ENCODE results near the gene MEGF9. TPM values are rescaled to one million over a fixed set of nuclear protein-coding genes. Genes with fewer than 3 reads are reported as not detected.
"Not testable (repeated sequence)": the region's sequence is repeated elsewhere in the genome, so short reads cannot be mapped to it uniquely, and the experiment has no call there.

Gene MEGF9
- total RNA-seq, 2 experiments from 2014 or later: 6.4 to 6.7 TPM

DNA sequence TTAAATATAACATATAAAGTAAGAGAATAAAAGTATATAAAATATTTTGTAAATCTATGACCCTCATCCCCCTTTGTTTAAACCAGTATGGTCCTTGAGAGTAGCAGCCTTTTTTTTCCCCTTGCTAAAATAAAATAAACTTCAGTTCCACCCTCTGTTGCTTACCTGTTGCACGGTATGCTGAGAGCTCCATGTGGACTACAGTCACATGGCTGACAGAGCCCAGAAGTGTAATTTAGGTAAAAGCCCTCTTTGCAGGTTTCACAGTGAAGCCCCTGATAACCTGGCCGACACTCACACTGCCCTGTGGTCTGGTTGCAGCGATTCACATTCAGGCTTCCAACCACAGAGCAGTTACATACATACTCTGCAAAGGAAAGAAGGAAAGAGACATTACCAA, 55.1 kb downstream of the MEGF9 start:
- ATAC-seq: no peak
- Mint-ChIP-seq H3K36me3 (no peaks in the 10 kb centered on the region), H3K4me3 (no peak overlapping the region), H3K27me3 (no peaks in the 10 kb centered on the region), H3K9me3 (ENCODE audit: low read depth) (no peaks in the 10 kb centered on the region), H3K4me1 (peaks cover 5% of the 10 kb centered on the region), H3K27ac (no peak overlapping the region)
- DNase-seq: no peak
- CTCF ChIA-PET: no interaction called here

DNA sequence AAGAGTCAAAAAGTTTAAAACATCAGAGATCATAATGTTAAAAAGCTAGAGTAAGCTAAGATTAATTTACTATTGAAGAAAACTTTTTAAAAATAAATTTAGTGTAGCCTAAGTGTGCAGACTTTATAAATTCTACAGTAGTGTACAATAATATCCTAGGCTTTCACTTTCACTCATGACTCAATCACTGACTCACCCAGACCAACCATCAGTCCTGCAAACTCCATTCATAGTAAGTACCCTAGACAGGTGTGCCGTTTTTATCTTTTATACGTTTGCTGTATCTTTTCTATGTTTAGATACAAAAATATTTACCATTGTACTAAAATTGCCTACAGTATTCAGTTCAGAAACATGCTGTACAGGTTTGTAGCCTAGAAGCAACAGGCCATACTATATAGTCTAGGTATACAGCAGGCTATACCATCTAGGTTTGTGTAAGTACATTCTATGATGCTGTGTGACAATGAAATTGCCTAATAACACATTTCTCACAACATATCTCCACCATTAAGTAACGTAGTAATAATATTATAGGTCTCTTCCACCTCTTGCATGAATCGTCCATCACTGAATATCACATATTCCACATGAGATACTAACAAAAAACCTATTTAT, 59.2 kb downstream of the MEGF9 start:
- no peak overlapping the region for H3K4me3 Mint-ChIP-seq
- H3K36me3 Mint-ChIP-seq: no peaks in the 10 kb centered on the region
- ATAC-seq (no peak), DNase-seq (no peak)
- no peaks in the 10 kb centered on the region for H3K9me3 Mint-ChIP-seq (ENCODE audit: low read depth)
- peaks cover 5% of the 10 kb centered on the region for H3K4me1 Mint-ChIP-seq
- no peaks in the 10 kb centered on the region for H3K27me3 Mint-ChIP-seq
- CTCF ChIA-PET: no interaction called here
- no peak overlapping the region for H3K27ac Mint-ChIP-seq

DNA sequence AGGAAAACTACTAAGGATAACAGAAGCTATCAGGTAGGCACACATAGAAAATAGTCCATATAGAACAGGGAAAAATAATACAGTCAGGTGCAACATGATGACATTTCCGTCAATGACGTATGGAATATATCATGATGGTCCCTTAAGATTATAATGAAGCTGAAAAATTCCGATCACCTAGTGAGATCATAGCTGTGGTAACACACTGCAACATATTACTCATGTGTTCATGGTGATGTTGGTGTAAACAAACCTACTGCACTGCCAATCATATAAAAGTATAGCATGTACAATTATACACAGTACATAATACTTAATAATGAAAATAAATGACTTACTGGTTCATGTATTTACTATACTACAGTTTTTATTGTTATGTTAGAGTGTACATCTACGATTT, 60.0 kb downstream of the MEGF9 start:
- Mint-ChIP-seq H3K27me3 (no peaks in the 10 kb centered on the region), H3K4me3 (no peak overlapping the region), H3K27ac (no peak overlapping the region), H3K9me3 (ENCODE audit: low read depth) (no peaks in the 10 kb centered on the region), H3K36me3 (no peaks in the 10 kb centered on the region), H3K4me1 (peaks cover 5% of the 10 kb centered on the region)
- CTCF ChIA-PET: no interaction called here
- ATAC-seq (no peak), DNase-seq (no peak)

DNA sequence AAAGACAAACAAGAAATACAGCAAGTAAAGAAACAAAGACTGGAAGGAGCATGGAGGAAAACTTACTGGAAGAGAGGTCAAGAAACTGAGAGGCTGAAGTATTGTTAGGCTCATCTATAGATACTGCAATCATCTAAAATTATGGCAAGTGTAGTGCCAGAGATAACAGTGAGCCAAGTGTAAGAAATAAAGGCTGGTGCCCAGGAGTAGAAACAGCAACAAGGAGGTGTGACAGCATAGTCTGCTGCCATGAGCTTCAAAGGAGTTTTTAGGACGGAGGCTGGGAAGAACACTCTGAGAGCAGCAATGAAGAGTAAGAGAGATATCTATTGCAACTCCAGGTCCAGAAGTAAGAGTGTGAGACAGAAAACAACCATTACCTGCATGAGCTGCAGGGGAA, 60.5 kb downstream of the MEGF9 start:
- Mint-ChIP-seq H3K4me1 (peaks cover 5% of the 10 kb centered on the region), H3K4me3 (no peak overlapping the region), H3K27me3 (no peaks in the 10 kb centered on the region), H3K27ac (no peak overlapping the region), H3K9me3 (ENCODE audit: low read depth) (no peaks in the 10 kb centered on the region), H3K36me3 (no peaks in the 10 kb centered on the region)
- no peak for DNase-seq
- CTCF ChIA-PET: no interaction called here
- no peak for ATAC-seq

DNA sequence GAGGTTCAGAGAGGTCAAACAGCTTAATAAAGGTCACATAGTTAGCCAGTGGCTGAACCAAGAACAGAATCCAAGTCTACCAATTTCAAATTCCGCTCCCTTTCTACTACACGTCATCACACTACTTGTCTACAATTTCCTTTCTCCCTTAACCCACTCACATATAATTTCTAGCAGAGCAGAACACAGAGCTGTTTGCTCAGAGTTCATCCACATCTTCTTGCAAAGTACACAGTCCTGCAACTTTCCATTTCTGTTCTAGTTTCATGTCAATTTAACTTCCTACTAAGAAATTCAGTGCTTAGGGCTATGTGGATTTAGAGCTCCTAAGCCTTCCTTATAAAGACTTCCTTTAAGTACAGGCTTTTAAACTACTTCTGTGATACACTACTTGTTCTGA, 61.3 kb downstream of the MEGF9 start:
- H3K27me3 Mint-ChIP-seq: no peaks in the 10 kb centered on the region
- no peak overlapping the region for H3K4me3 Mint-ChIP-seq
- ATAC-seq (no peak), DNase-seq (no peak)
- CTCF ChIA-PET: interaction anchor here (0.7 kb wide), 1 partner anchor 33 kb away, joined by 3 read pairs; no protein-coding TSS in a partner anchor
- no peak overlapping the region for H3K27ac Mint-ChIP-seq
- H3K4me1 Mint-ChIP-seq: peaks cover 5% of the 10 kb centered on the region
- H3K36me3 Mint-ChIP-seq: no peaks in the 10 kb centered on the region
- H3K9me3 Mint-ChIP-seq (ENCODE audit: low read depth): no peaks in the 10 kb centered on the region

DNA sequence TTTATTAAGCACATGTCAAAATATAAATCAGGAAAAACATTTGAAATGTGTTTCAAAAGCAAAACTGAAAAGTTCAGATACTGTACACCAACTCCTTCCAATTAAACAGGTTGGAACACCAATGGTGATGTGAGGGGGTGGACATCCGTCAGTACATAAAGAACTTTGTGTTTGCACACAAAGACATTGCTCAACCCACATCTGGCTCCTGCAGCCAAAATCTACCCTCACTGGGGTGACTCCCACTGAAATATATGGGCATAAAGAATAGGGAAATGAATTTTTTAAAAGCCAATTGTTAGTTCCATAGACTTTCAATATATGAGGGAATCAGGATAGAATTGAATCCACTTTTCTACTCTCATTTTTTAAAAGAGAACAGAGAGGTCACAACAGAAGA, 63.9 kb downstream of the MEGF9 start:
- DNase-seq: no peak
- no peaks in the 10 kb centered on the region for H3K9me3 Mint-ChIP-seq (ENCODE audit: low read depth)
- no peak for ATAC-seq
- H3K4me3 Mint-ChIP-seq: no peak overlapping the region
- no peak overlapping the region for H3K27ac Mint-ChIP-seq
- H3K36me3 Mint-ChIP-seq: no peaks in the 10 kb centered on the region
- CTCF ChIA-PET: no interaction called here
- peaks cover 4% of the 10 kb centered on the region for H3K4me1 Mint-ChIP-seq
- no peaks in the 10 kb centered on the region for H3K27me3 Mint-ChIP-seq

DNA sequence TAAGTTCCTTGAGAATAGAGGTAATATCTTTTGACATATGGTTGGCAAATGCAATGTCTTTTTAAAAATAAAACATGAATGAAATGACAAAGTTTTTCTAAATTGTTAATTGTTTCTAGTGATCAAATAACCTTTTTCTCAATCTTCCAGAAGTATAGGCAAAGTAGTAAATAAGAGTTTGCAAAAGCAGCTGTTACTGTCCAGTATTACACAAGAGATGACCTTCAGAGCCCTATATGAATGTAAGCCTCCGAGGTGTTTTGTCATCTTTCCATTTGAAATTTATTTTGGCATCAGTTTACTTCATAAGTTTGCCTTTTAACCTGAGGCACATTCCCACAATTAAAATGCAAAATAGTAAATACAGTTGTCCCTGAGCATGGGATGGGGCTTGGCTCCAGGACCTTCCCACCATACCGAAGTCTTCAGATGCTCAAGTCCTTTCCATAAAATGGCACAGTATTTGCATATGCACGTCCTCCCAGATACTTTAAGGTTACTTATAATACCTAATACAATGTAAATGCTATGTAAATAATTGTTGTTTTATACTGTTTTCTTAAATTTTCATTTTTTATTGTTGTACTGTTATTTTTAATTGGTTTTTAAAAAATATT, 65.6 kb downstream of the MEGF9 start:
- CTCF ChIA-PET: no interaction called here
- Mint-ChIP-seq H3K36me3 (no peaks in the 10 kb centered on the region), H3K9me3 (ENCODE audit: low read depth) (no peaks in the 10 kb centered on the region), H3K4me1 (no peaks in the 10 kb centered on the region), H3K4me3 (no peak overlapping the region), H3K27me3 (no peaks in the 10 kb centered on the region), H3K27ac (no peak overlapping the region)
- ATAC-seq (no peak), DNase-seq (no peak)

DNA sequence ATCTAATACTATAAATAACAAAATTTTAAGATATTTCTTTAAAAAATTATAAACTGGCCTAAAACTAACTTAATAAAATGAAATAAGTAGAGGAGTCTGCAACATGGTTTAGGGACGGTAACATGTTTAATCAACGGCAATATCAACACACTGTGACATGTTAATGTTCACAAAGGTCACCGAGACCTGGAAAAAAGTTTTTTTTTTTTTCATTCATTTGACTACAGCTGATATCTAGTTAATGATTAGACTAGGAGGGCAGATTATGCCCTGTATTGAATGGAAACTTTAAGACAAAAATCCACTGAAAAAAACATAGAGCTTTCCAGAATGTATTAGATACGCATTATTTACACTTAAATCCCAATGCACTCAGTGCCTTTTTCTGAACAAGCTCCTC, 67.3 kb downstream of the MEGF9 start:
- ATAC-seq: no peak
- Mint-ChIP-seq H3K9me3 (ENCODE audit: low read depth) (no peaks in the 10 kb centered on the region), H3K36me3 (peaks cover 1% of the 10 kb centered on the region), H3K27me3 (no peaks in the 10 kb centered on the region), H3K4me1 (no peaks in the 10 kb centered on the region), H3K27ac (no peak overlapping the region), H3K4me3 (no peak overlapping the region)
- no peak for DNase-seq
- CTCF ChIA-PET: interaction anchor here (0.6 to 1.0 kb wide), 2 partner anchors 30 to 103 kb away, joined by 3 to 4 read pairs; no protein-coding TSS in a partner anchor

DNA sequence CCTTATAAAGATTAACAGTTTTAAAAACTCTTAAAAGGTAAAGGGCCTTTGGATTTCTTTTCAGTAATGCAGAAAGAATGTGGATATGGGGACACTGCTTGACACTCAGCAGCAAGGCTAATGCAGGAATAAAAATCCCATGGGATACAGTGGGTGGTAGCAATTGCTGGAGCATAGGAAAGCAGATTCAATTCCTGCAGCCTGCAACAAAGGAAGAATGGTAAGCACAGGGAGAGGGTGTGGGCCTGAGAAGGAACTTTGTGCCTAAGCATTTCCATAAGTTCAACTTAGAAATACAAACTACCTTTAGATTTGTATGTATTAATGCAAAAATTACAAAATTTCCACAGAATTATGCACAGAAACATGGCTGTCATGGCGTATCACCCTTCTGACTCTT, 68.5 kb downstream of the MEGF9 start:
- Mint-ChIP-seq H3K36me3 (peaks cover 6% of the 10 kb centered on the region), H3K4me1 (no peaks in the 10 kb centered on the region), H3K9me3 (ENCODE audit: low read depth) (no peaks in the 10 kb centered on the region), H3K27me3 (no peaks in the 10 kb centered on the region), H3K27ac (no peak overlapping the region), H3K4me3 (no peak overlapping the region)
- CTCF ChIA-PET: no interaction called here
- DNase-seq (no peak), ATAC-seq (no peak)

DNA sequence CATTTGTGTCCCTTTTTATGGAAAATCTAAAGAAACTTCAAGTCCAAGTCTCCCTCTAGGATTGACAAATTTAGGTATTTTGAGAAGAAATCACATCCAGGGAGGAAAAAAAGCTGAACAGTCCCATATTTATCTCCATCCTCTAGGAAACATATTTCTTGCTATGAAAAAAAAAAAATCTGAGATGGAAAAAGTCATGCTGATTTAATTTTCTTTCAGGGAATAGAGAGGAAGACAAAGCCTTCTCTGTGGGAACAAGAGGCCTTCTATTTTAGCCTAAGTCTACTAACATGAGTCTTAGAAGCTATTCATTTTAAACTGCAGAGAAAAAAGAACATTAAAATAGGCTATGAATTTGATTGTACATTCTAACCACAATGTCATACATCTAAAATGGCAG, 71.2 kb downstream of the MEGF9 start:
- peaks cover 6% of the 10 kb centered on the region for H3K36me3 Mint-ChIP-seq
- H3K9me3 Mint-ChIP-seq (ENCODE audit: low read depth): no peaks in the 10 kb centered on the region
- CTCF ChIA-PET: interaction anchor here (0.7 to 0.9 kb wide), 3 partner anchors 15 to 393 kb away, joined by 3 read pairs; no protein-coding TSS in a partner anchor
- ATAC-seq (no peak), DNase-seq (no peak)
- no peaks in the 10 kb centered on the region for H3K27me3 Mint-ChIP-seq
- H3K4me1 Mint-ChIP-seq: no peaks in the 10 kb centered on the region
- H3K4me3 Mint-ChIP-seq: no peak overlapping the region
- no peak overlapping the region for H3K27ac Mint-ChIP-seq

DNA sequence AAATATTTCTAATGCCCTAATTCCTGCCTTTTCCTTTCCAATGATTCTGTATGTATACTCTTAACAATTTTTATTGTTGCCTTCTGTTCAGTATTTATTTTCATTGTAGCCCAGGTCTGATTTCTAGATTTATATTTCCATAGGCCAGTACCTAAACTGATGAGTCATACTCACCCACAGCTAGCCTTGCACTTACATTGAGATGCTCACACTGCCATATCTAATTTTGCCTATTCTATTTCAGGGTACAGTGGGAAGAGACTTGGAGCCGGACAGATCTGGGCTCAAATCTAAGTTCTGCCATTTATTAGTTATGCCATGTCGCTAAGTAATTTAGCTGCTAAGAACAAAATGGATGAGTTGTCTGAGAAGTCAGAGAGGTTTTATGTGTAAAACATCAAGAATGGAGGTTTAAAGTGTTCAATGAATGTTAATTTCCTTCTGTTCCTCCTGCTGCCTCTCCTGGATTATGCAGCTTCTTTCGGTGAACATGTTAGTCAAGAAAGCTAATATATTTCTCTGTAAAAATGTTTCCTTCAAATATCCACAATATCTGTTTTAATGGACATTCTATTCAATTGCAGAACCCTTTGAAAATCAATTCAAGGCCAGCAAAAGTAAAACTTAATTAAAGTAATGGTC, 72.0 kb downstream of the MEGF9 start:
- H3K36me3 Mint-ChIP-seq: peaks cover 6% of the 10 kb centered on the region
- H3K9me3 Mint-ChIP-seq (ENCODE audit: low read depth): peaks cover under 1% of the 10 kb centered on the region
- ATAC-seq (no peak), DNase-seq (no peak)
- H3K4me3 Mint-ChIP-seq: no peak overlapping the region
- no peak overlapping the region for H3K27ac Mint-ChIP-seq
- no peaks in the 10 kb centered on the region for H3K4me1 Mint-ChIP-seq
- CTCF ChIA-PET: no interaction called here
- no peaks in the 10 kb centered on the region for H3K27me3 Mint-ChIP-seq

DNA sequence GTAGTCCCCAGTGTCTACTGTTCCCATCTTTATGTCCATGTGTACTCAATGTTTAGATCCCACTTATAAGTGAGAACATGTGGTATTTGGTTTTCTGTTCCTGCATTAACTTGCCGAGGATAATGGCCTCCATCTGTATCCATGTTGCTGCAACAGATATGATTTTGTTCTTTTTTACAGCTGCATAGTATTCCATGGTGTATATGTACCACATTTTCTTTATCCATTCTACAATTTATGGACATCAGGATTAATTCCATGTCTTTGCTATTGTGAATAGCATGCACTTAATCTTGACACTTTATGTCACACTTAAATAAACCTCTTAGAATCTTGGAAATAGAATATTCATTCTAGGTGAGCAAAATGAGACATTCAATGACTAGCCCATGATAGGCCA, 73.4 kb downstream of the MEGF9 start:
- CTCF ChIA-PET, H3K27ac Mint-ChIP-seq: not testable (repeated sequence)
- H3K36me3 Mint-ChIP-seq: peaks cover 12% of the 10 kb centered on the region

DNA sequence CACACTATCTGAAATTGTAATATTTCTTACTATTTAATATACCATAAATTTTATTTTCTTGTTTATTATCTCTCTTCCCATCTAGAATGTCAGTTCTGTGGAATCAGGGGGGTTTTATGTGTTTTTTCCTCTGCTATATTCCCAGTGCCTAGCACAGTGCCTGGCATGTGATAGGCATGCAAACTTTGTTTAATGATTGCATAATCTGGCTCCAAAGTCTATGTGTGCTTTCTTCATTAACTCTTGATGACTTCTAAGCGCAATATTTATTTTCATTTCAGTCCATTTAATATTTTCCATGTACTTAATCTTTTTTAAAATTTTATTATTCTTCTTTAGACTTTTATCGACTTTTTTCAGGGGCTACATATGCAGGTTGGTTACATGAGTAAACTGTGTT, 73.9 kb downstream of the MEGF9 start:
- no peak for ATAC-seq

More for the DNA sequence above, 73.4 kb downstream of the MEGF9 start:
- H3K27me3 Mint-ChIP-seq; H3K4me3 Mint-ChIP-seq; H3K4me1 Mint-ChIP-seq; DNase-seq; ATAC-seq; H3K9me3 Mint-ChIP-seq (ENCODE audit: low read depth): not testable (repeated sequence)

DNA sequence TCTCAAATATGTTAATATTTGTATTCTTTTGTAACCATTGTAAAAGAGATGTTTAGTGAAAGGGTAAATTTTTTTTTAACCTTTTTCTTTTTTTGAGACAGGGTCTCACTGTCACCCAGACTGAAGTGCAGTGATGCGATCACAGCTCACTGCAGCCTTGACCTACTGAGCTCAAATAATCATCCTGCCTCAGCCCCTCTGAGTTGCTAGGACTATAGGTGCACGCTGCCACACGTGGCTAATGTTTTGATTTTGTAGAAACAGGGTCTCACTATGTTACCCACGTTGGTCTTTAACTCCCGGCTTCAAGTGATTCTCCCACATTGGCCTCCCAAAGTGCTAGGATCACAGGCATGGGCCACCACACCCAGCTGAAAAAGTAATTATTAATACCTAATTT, 76.4 kb downstream of the MEGF9 start:
- CTCF ChIA-PET: no interaction called here
- no peak overlapping the region for H3K27ac Mint-ChIP-seq
- ATAC-seq (no peak), DNase-seq (no peak)
- no peaks in the 10 kb centered on the region for H3K27me3 Mint-ChIP-seq
- H3K4me1 Mint-ChIP-seq: no peaks in the 10 kb centered on the region
- no peak overlapping the region for H3K4me3 Mint-ChIP-seq
- H3K9me3 Mint-ChIP-seq (ENCODE audit: low read depth): peaks cover 13% of the 10 kb centered on the region
- H3K36me3 Mint-ChIP-seq: peaks cover 16% of the 10 kb centered on the region

More for the DNA sequence above, 73.9 kb downstream of the MEGF9 start:
- no peak for DNase-seq
- H3K4me3 Mint-ChIP-seq: no peak overlapping the region
- peaks cover 6% of the 10 kb centered on the region for H3K9me3 Mint-ChIP-seq (ENCODE audit: low read depth)
- CTCF ChIA-PET: no interaction called here
- H3K4me1 Mint-ChIP-seq: no peaks in the 10 kb centered on the region
- no peaks in the 10 kb centered on the region for H3K27me3 Mint-ChIP-seq
- H3K27ac Mint-ChIP-seq: no peak overlapping the region
- peaks cover 15% of the 10 kb centered on the region for H3K36me3 Mint-ChIP-seq

Measured in activated CD8-positive, alpha-beta memory T cell treated with anti-CD3 and anti-CD28 coated beads, Interleukin-2, amount 10 ng/mL, durations not matched to agents 7 days and 5 days (primary cell).